Mesendoderm (in vitro differentiated cells): ENCODE measurements around the gene TMEM108.
A peak's percentile ranks its signal among the peaks of the same experiment; 100 is the strongest.

Source experiments
- DNase-seq: peaks from one replicate; pipeline ENCODE4 v3.0.0; 2013
- H2AK5ac ChIP-seq: 2 replicates; pipeline ENCODE4 v1.6.1; 2013; ENCODE audit warnings: low read length, inconsistent platforms
- H2BK120ac ChIP-seq: 2 replicates; pipeline ENCODE4 v1.6.1; 2013; ENCODE audit warnings: low read depth, mild to moderate bottlenecking, low read length, moderate library complexity, mixed read lengths
- H2BK15ac ChIP-seq: replicated peaks from 2 replicates; pipeline ENCODE4 v1.6.1; 2013; ENCODE audit warnings: low read depth, mild to moderate bottlenecking, moderate library complexity
- H2BK5ac ChIP-seq: 2 replicates; pipeline ENCODE4 v1.6.1; 2013; ENCODE audit warnings: low read length, inconsistent platforms
- H3K18ac ChIP-seq: 2 replicates; pipeline ENCODE4 v1.6.1; 2013; ENCODE audit warnings: mild to moderate bottlenecking, low read length, mixed read lengths
- H3K23ac ChIP-seq: one replicate; pipeline ENCODE4 v1.6.1; 2013; ENCODE audit warnings: low read length
- H3K27ac ChIP-seq: 2 replicates; pipeline ENCODE4 v1.5.1; 2013; ENCODE audit warnings: low read depth, mild to moderate bottlenecking, inconsistent platforms, low read length, moderate library complexity
- H3K27me3 ChIP-seq: 2 replicates; pipeline ENCODE4 v1.6.1; 2013; ENCODE audit warnings: low read length, control low read depth, mild to moderate bottlenecking, inconsistent platforms; ENCODE audit not compliant: insufficient read depth, poor library complexity
- H3K36me3 ChIP-seq: 2 replicates; pipeline ENCODE4 v1.6.1; 2013; ENCODE audit warnings: low read length, inconsistent platforms; ENCODE audit not compliant: control insufficient read depth, insufficient read depth
- H3K4ac ChIP-seq: one replicate; pipeline ENCODE4 v1.6.1; 2013; ENCODE audit warnings: low read depth, mild to moderate bottlenecking, low read length, moderate library complexity
- H3K4me1 ChIP-seq: 2 replicates; pipeline ENCODE4 v1.6.1; 2013; ENCODE audit warnings: low read depth, low read length, inconsistent platforms; ENCODE audit not compliant: control insufficient read depth
- H3K4me2 ChIP-seq: 2 replicates; pipeline ENCODE4 v1.6.1; 2013; ENCODE audit warnings: low read length
- H3K4me3 ChIP-seq: 2 replicates; pipeline ENCODE4 v1.5.1; 2013; ENCODE audit warnings: mild to moderate bottlenecking, low read length
- H3K56ac ChIP-seq: one replicate; pipeline ENCODE4 v1.6.1; 2013; ENCODE audit warnings: low read length
- H3K79me1 ChIP-seq: 2 replicates; pipeline ENCODE4 v1.6.1; 2013; ENCODE audit warnings: low read length, inconsistent platforms
- H3K79me2 ChIP-seq: 2 replicates; pipeline ENCODE4 v1.6.1; 2013; ENCODE audit warnings: mild to moderate bottlenecking, low read length; ENCODE audit not compliant: control insufficient read depth, insufficient read depth
- H3K9ac ChIP-seq: 2 replicates; pipeline ENCODE4 v1.6.1; 2013; ENCODE audit warnings: low read length, inconsistent platforms
- H4K5ac ChIP-seq: one replicate; pipeline ENCODE4 v1.6.1; 2013; ENCODE audit warnings: low read length
- H4K8ac ChIP-seq: one replicate; pipeline ENCODE4 v1.6.1; 2013; ENCODE audit warnings: low read depth, mild to moderate bottlenecking, control low read depth, low read length, moderate library complexity
- WGBS: extraction: QIAGEN DNeasy Blood & Tissue Kit; methylation state at CpG from one replicate; pipeline ENCODE4 v1.1.7; 2013; ENCODE audit warnings: low lambda C conversion rate, missing lambda C conversion rate; ENCODE audit not compliant: insufficient coverage; ENCODE audit errors: extremely low coverage; 5-methylcytosine and 5-hydroxymethylcytosine counted together

TMEM108 gene

GRCh38 chr3:133089906-133090485, 51.8 kb downstream of the TMEM108 start:
- H3K4ac ChIP-seq, result no peak overlapping the region
- H4K5ac ChIP-seq, result no peak overlapping the region
- H2AK5ac ChIP-seq, result no peak overlapping the region
- no peak overlapping the region for H2BK5ac ChIP-seq
- no peak overlapping the region for H3K4me2 ChIP-seq
- no peak overlapping the region for H3K18ac ChIP-seq
- H4K8ac ChIP-seq, result no peak overlapping the region
- H3K79me2 ChIP-seq, result no peaks in the 10 kb centered on the region
- no peak overlapping the region for H3K56ac ChIP-seq
- no peak overlapping the region for H3K9ac ChIP-seq
- H3K23ac ChIP-seq, result no peak overlapping the region
- H3K4me1 ChIP-seq, result no peaks in the 10 kb centered on the region
- no peaks in the 10 kb centered on the region for H3K36me3 ChIP-seq
- WGBS, result no CpG with 5 or more reads among the region's 2 CpGs
- peak; percentile 24 for DNase-seq
- no peaks in the 10 kb centered on the region for H3K79me1 ChIP-seq
- no peak overlapping the region for H2BK120ac ChIP-seq
- H3K27ac ChIP-seq, result no peak overlapping the region
- H3K4me3 ChIP-seq, result no peak overlapping the region
- H3K27me3 ChIP-seq, result no peaks in the 10 kb centered on the region
- H2BK15ac ChIP-seq, result no peak overlapping the region

DNA sequence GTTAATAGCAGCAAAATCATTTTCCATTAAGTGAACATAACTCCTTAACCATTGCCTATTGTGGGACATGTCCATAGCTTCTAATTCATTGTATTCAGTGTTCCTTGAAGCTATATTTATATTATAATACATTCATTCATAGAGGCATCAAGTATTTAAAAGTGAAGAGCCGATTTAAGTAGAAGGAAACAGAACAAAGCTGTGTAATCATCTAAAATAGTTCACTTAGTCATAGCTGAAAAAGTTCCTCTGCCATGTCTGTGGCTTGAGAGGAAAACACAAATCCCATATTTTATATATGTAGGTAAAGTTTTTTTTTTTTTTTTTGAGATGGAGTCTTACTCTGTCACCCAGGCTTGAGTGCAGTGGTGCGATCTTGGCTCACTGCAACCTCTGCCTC, 54.5 kb downstream of the TMEM108 start:
- no CpG with 5 or more reads among the region's 2 CpGs for WGBS
- no peak for DNase-seq
- Histone ChIP-seq H3K56ac (no peak overlapping the region), H3K4me3 (no peak overlapping the region), H3K4me2 (no peak overlapping the region), H4K8ac (no peak overlapping the region), H3K27ac (no peak overlapping the region), H4K5ac (no peak overlapping the region), H3K9ac (no peak overlapping the region), H3K27me3 (no peaks in the 10 kb centered on the region), H3K79me1 (no peaks in the 10 kb centered on the region), H3K4me1 (no peaks in the 10 kb centered on the region), H3K18ac (no peak overlapping the region), H3K4ac (no peak overlapping the region), H2AK5ac (no peak overlapping the region), H2BK120ac (no peak overlapping the region), H2BK5ac (no peak overlapping the region), H3K23ac (no peak overlapping the region), H3K79me2 (no peaks in the 10 kb centered on the region), H3K36me3 (no peaks in the 10 kb centered on the region), H2BK15ac (no peak overlapping the region)

GRCh38 chr3:133093366-133093765, 55.2 kb downstream of the TMEM108 start:
- WGBS, result no CpG with 5 or more reads among the region's 1 CpG
- Histone ChIP-seq H4K5ac (no peak overlapping the region), H3K27ac (no peak overlapping the region)

GRCh38 chr3:133096900-133097613, 58.9 kb downstream of the TMEM108 start:
- Histone ChIP-seq H2BK5ac (no peak overlapping the region), H3K23ac (no peak overlapping the region), H3K4ac (no peak overlapping the region), H4K8ac (no peak overlapping the region), H3K9ac (no peak overlapping the region), H2AK5ac (no peak overlapping the region), H3K27me3 (no peaks in the 10 kb centered on the region), H3K36me3 (no peaks in the 10 kb centered on the region), H3K18ac (no peak overlapping the region), H3K79me1 (no peaks in the 10 kb centered on the region), H3K4me3 (no peak overlapping the region), H3K27ac (no peak overlapping the region), H4K5ac (no peak overlapping the region), H3K4me2 (no peak overlapping the region), H3K79me2 (no peaks in the 10 kb centered on the region), H3K4me1 (no peaks in the 10 kb centered on the region), H2BK120ac (no peak overlapping the region), H3K56ac (no peak overlapping the region), H2BK15ac (no peak overlapping the region)
- no peak for DNase-seq
- WGBS, result no CpG with 5 or more reads among the region's 3 CpGs

More at GRCh38 chr3:133093366-133093765, 55.2 kb downstream of the TMEM108 start:
- Histone ChIP-seq H3K56ac (no peak overlapping the region), H3K36me3 (no peaks in the 10 kb centered on the region), H3K9ac (no peak overlapping the region), H3K79me2 (no peaks in the 10 kb centered on the region), H3K4me3 (no peak overlapping the region), H3K4ac (no peak overlapping the region), H2BK5ac (no peak overlapping the region), H2AK5ac (no peak overlapping the region), H4K8ac (no peak overlapping the region), H2BK120ac (no peak overlapping the region), H3K79me1 (no peaks in the 10 kb centered on the region), H3K27me3 (no peaks in the 10 kb centered on the region), H3K4me1 (no peaks in the 10 kb centered on the region), H3K23ac (no peak overlapping the region), H3K4me2 (no peak overlapping the region), H3K18ac (no peak overlapping the region), H2BK15ac (no peak overlapping the region)
- DNase-seq, result no peak

GRCh38 chr3:133103706-133104105, 65.5 kb downstream of the TMEM108 start:
- no peak overlapping the region for H2AK5ac ChIP-seq
- no peak overlapping the region for H3K23ac ChIP-seq
- H4K5ac ChIP-seq, result no peak overlapping the region
- H3K27ac ChIP-seq, result no peak overlapping the region
- no peak overlapping the region for H2BK15ac ChIP-seq
- H3K4me1 ChIP-seq, result no peaks in the 10 kb centered on the region
- no peak overlapping the region for H4K8ac ChIP-seq
- no peak overlapping the region for H3K56ac ChIP-seq
- H3K9ac ChIP-seq, result no peak overlapping the region
- H2BK5ac ChIP-seq, result no peak overlapping the region
- H3K18ac ChIP-seq, result no peak overlapping the region
- no peaks in the 10 kb centered on the region for H3K79me2 ChIP-seq
- no peak overlapping the region for H2BK120ac ChIP-seq
- no peak for DNase-seq
- no peak overlapping the region for H3K4me2 ChIP-seq
- no peaks in the 10 kb centered on the region for H3K79me1 ChIP-seq
- no peak overlapping the region for H3K4me3 ChIP-seq
- H3K27me3 ChIP-seq, result no peaks in the 10 kb centered on the region
- no peaks in the 10 kb centered on the region for H3K36me3 ChIP-seq
- H3K4ac ChIP-seq, result no peak overlapping the region

DNA sequence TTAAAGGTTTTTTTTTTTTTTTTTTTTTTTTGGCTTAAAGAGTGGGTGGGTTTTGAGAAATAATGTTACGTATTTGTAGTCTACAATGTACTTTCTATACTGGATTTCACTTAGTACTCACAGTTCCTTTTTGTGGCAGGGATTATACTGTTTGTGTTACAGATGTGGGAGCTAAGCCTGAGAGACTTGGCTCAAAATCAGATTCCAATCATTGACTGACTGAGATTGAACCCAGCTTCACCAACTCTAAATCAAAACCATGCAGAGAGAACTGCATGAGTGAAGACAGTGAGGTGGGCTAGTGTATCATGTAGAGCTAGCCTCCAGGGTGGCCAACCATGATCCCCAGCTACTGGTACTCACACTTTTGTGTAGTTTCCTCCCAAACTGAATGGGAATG, 68.0 kb downstream of the TMEM108 start:
- H2BK5ac ChIP-seq, result no peak overlapping the region
- no peak overlapping the region for H3K9ac ChIP-seq
- no peak overlapping the region for H2BK120ac ChIP-seq
- no peaks in the 10 kb centered on the region for H3K27me3 ChIP-seq
- DNase-seq, result no peak
- H3K18ac ChIP-seq, result no peak overlapping the region
- no peak overlapping the region for H4K8ac ChIP-seq
- H3K36me3 ChIP-seq, result no peaks in the 10 kb centered on the region
- H3K4me1 ChIP-seq, result peaks cover 2% of the 10 kb centered on the region
- H3K4me3 ChIP-seq, result no peak overlapping the region
- no peak overlapping the region for H3K27ac ChIP-seq
- H3K23ac ChIP-seq, result no peak overlapping the region
- H2AK5ac ChIP-seq, result no peak overlapping the region
- no CpG with 5 or more reads among the region's 1 CpG for WGBS
- no peaks in the 10 kb centered on the region for H3K79me2 ChIP-seq
- no peak overlapping the region for H3K4me2 ChIP-seq
- H3K79me1 ChIP-seq, result no peaks in the 10 kb centered on the region
- H3K56ac ChIP-seq, result no peak overlapping the region
- H3K4ac ChIP-seq, result no peak overlapping the region
- no peak overlapping the region for H4K5ac ChIP-seq
- no peak overlapping the region for H2BK15ac ChIP-seq
